GM18907 (cell line): ENCODE results near the gene GDF10.

ENCODE experiments used
- ATAC-seq: cut with Tn5 transposase; IDR thresholded peaks from one replicate; pipeline ENCODE4 v1.9.1; 2021; ENCODE audit warnings: mild to moderate bottlenecking, moderate library complexity; ENCODE audit not compliant: unreplicated experiment

GDF10 gene

DNA sequence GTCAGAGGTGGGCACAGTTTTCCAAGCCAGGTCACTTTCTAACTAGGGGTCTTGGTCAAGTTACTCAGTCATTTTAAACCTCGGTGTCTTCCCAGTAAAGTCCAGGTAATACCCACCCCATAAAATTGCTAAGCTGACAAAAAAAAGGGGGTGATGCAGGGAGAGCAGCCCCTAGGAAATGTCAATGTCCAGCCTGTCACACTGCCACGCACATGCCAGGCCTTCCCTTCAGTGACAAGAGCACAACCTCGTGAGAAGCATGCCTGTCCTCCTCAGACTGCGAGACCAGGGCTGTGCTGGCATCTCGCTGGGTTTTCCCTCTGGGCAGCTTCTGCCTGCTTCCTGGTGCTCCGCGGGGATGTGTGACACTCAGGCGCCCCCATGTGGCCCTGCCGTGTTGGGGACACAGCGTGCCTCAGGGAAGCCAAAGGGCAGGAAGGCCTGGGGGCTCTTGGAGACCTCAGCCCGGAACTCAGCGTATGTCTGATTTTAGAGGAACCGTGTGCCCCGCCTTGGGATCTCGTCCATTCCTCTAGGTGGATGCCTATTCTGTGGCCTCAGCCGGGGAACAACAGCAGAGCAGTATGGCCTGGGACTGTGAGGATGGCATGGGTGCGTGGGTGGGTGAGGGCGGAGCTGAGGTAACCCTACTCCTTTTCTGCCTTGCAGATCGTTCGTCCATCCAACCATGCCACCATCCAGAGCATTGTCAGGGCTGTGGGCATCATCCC is 12.1 kb downstream of the GDF10 start:
- peak; percentile 75 for ATAC-seq

- ATAC-seq: no peak
Observed at GRCh38 chr10:47312663-47312995, 12.6 kb downstream of the GDF10 start.

GRCh38 chr10:47314416-47314970 is 14.5 kb downstream of the GDF10 start:
- ATAC-seq: no peak

- no peak for ATAC-seq
Observed at GRCh38 chr10:47315421-47315820, 15.4 kb downstream of the GDF10 start.

DNA sequence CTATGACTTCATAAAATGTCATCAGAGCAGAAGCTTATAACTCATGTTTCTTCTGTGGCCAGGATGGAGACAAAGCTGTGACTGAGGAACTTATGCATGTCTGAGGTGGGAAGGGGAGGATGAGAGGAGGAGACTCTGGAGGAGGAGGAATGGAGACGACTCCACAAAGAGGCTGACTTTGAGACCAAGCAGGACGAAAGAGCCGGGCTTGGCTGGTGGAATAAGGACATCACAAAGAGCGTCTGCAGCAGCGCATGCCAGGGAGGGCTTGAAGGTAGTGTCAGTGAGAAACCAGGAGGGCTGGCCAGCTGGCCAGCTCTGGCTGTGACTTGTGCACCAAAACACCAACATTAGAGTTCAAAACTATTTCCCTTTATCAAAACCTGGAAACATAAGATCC is 16.1 kb downstream of the GDF10 start:
- no peak for ATAC-seq

DNA sequence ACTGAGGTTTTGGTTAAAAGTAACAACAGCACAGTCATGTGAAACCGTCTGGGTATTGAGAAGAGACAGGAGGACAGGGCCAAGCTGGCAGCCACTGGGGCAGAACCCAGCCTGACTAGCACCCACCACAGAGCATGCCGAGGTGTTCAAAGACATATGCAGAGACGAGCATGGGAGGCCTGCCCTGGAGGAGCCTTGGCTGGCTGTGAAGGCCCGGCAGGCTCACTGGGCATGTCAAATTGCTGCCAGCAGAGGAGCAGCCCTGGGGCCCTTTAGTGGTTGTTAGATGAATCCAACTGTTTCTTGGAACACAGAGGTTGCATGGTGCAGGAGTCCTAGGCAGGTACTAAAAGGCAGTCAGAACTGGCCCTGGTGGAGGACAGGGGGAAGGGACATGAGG is 17.3 kb downstream of the GDF10 start:
- ATAC-seq: no peak

- ATAC-seq: no peak
Observed at GRCh38 chr10:47318706-47319105, 18.7 kb downstream of the GDF10 start.

DNA sequence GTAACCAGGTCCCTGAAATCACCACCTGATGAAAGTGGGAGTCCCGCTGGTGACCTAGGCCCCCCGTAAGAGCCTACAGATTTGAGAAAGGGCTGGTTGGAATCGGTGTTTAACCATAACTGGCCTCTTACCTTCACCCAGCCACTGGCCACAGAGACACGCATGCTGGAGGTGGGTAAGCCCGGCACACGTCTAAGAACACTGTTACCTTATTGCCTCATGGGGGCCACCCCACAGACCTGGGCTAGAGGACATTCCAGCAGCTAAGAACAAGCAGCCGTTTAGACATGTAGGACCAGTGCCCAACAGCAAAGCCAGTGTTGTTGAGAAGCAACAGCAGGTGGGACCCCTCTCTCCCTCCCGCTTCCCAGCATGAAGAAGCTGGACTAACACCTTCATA is 19.8 kb downstream of the GDF10 start:
- ATAC-seq: no peak

- no peak for ATAC-seq
Observed at GRCh38 chr10:47320812-47321211, 20.8 kb downstream of the GDF10 start.

DNA sequence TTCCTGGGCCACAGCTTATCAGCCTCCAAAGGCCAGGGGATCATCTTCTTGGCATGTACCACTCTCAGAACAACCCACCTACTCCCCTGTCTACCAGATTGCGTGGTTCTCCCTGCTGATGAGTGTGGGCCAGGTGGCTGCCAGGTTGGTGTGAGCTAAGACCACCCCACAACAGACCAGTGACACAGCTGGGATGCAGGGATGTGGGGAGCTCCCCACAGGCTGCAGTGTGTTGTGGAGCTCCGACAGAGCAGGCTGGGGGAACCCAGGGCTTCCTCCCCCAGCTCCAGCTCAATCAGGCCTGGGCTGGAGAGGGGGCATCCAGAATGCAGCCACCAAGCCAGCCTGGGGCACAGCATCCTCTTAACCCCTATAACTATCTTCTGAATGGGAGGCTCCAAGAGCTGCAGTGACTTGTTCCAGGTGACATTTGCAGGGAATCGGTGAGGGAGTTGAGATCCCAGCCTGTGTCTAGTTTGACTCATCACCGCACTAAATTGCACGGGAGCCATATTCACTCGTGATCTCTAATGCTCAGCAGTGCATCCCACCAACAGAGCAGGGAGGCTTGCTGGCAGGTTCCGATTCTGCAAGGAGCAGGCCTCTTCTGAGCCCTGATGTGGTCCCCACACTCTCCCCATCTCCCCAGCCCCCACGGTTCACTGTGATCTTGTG is 21.7 kb downstream of the GDF10 start:
- ATAC-seq: no peak

DNA sequence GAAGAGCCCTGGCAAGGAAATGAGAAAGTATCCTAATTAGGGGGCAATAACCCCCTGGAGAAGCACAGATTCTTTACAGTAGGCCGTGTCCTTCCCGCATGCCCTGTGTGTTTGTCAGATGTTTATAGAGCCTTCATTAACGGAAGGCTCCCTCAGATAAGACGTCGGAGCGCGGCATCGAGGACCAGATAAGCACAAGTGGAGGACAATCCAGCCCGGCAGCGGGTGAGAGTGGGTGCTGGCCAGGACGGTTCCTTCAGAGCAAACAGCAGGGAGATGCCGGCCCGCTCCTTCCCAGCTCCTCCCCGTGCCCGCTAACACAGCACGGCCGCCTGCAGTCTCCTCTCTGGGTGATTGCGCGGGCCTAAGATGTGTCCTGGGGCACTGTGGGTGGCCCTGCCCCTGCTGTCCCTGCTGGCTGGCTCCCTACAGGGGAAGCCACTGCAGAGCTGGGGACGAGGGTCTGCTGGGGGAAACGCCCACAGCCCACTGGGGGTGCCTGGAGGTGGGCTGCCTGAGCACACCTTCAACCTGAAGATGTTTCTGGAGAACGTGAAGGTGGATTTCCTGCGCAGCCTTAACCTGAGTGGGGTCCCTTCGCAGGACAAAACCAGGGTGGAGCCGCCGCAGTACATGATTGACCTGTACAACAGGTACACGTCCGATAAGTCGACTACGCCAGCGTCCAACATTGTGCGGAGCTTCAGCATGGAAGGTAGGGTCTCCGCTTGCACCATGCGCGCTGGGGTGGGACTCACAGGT is 22.5 kb downstream of the GDF10 start, which contains the start of gene GDF2:
Gene GDF2, plus strand, starts transcription at position 155 of the 762 bp plus-strand sequence. Its CDS starts 215 bp downstream, at position 370.
- ATAC-seq: no peak

DNA sequence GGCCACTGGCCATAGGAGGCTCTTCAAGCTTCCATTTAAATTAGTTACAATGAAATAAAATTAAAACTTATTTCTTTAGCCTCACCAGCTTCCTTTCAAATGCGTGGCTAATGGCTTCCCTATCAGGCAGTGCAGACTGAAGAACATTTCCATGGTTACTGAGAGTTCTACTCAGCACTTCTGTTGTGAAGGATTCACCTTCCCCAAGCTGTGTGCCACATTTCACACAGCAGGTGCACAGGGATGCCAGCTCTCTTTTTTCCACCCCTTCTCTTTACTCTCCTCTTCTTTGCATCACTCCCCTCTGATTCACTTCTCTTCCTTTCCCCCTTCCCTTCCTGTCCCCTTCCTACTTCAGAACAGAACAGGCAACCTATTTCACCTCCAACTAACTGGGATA is 23.1 kb downstream of the GDF10 start:
- no peak for ATAC-seq

GRCh38 chr10:47323636-47324296 is 23.8 kb downstream of the GDF10 start:
- no peak for ATAC-seq

DNA sequence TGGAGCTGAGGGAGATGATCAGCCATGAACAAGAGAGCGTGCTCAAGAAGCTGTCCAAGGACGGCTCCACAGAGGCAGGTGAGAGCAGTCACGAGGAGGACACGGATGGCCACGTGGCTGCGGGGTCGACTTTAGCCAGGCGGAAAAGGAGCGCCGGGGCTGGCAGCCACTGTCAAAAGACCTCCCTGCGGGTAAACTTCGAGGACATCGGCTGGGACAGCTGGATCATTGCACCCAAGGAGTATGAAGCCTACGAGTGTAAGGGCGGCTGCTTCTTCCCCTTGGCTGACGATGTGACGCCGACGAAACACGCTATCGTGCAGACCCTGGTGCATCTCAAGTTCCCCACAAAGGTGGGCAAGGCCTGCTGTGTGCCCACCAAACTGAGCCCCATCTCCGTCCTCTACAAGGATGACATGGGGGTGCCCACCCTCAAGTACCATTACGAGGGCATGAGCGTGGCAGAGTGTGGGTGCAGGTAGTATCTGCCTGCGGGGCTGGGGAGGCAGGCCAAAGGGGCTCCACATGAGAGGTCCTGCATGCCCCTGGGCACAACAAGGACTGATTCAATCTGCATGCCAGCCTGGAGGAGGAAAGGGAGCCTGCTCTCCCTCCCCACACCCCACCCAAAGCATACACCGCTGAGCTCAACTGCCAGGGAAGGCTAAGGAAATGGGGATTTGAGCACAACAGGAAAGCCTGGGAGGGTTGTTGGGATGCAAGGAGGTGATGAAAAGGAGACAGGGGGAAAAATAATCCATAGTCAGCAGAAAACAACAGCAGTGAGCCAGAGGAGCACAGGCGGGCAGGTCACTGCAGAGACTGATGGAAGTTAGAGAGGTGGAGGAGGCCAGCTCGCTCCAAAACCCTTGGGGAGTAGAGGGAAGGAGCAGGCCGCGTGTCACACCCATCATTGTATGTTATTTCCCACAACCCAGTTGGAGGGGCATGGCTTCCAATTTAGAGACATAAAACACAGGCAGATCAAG is 25.6 kb downstream of the GDF10 start:
- no peak for ATAC-seq

DNA sequence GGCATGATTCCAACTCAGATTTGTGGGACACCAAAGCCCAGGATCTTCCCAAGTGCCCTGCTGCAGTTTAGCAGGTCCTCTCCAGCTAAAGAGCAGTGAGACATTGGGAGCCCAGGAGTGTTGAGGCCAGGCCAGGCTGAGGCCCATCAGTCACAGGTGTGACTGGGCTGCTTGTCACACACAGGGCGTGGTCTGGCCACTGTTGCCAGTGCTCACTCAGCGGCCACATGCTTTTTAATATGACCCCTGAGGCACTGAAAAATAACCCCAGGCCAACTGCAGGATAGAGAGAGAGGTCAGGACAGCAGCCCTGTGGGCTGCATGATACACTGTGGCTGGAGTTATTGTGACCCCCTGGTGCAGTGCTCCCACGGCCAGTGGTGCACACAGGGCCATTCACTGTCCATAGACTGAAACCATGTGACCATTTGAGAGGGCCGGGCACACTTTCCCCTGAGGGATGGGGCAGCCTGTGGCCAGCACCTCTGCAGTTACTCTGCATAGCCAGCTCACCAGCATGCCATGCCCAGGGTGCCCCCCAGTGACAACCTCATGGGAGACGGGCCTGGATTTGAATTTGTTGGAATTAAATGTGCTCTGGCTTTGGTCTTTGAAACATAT is 26.4 kb downstream of the GDF10 start:
- no peak for ATAC-seq

GRCh38 chr10:47326927-47327330 is 26.9 kb downstream of the GDF10 start:
- ATAC-seq: no peak

DNA sequence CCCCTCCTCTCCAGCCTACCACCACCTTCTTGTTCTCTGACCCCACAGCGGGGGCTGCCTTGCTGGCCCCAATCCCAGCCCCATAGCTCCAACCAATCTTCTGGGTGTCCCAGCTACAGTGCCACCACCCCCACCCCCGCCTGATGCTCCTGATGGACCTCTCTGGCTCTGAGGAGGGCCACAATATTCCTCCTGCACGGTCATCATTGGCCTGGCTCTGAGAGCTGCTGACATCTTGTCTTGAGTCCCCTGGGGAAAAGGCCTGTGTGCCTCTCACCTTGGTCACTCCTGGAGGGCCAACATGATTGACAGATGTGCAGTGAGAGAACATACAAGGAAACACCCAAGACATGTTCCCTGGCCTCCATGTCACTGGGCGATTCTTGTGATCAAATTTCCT is 29.9 kb downstream of the GDF10 start:
- no peak for ATAC-seq

DNA sequence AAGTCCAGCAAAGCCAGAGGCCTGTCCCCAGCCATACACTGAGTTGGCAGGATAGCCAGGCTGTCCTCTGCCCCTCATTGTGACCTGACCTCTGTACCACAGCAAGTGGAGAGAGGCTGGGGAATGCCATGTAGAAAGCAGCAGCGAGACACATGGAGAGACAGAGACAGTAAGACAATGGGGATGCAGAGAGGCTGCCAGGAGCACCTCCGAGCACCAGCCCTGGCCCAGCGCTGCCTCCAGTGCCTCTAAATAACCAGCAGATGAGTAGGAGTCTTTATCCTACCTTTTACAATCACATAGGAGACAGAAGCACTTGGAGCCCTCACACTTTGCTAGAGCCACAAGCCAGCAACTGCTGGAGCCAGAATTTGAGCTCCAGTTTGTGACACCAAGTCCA is 30.4 kb downstream of the GDF10 start:
- no peak for ATAC-seq

- no peak for ATAC-seq
Observed at GRCh38 chr10:47330804-47331203, 30.8 kb downstream of the GDF10 start.
